CD14-positive monocyte (primary cell): ENCODE measurements around the gene FAM168A. TPM values are rescaled to one million over a fixed set of nuclear protein-coding genes. Genes with fewer than 3 reads are reported as not detected.
A peak's percentile ranks its signal among the peaks of the same experiment; 100 is the strongest.

Source experiments
- DNase-seq, 3 donors: peaks; one replicate each; pipeline ENCODE4 v3.0.0-alpha.2; 2011 to 2022
- H2AFZ ChIP-seq: 2 replicates; pipeline ENCODE4 v1.6.0; 2012; ENCODE audit warnings: mild to moderate bottlenecking, low read depth, low read length, inconsistent platforms; ENCODE audit not compliant: insufficient read depth, poor library complexity, severe bottlenecking
- H3K27ac ChIP-seq, 2 donors: 1 replicate in 1 of 2; 2 replicates in 1 of 2; pipeline ENCODE4 v1.5.1; 2012 to 2013; ENCODE audit warnings: low read length in 2 of 2, control low read depth in 1 of 2, inconsistent platforms in 1 of 2, low read depth in 1 of 2, mild to moderate bottlenecking in 1 of 2
- H3K27me3 ChIP-seq, 2 donors: one replicate each; pipeline versions ENCODE4 v1.6.0 to v1.6.1; 2011 to 2013; ENCODE audit warnings: low read length in 2 of 2; ENCODE audit not compliant: control insufficient read depth in 2 of 2, insufficient read depth in 2 of 2
- H3K36me3 ChIP-seq, 2 donors: replicated peaks in 1 of 2; 1 replicate in 1 of 2; 2 replicates in 1 of 2; pipeline versions ENCODE4 v1.5.1 to v1.6.1; 2012 to 2013; ENCODE audit warnings: low read length in 2 of 2, control low read depth in 1 of 2, inconsistent platforms in 1 of 2, mild to moderate bottlenecking in 1 of 2; ENCODE audit not compliant: insufficient read depth in 2 of 2, control insufficient read depth in 1 of 2
- H3K4me1 ChIP-seq, 2 donors: 1 replicate in 1 of 2; 2 replicates in 1 of 2; pipeline versions ENCODE4 v1.5.1 to v1.6.1; 2012 to 2013; ENCODE audit warnings: low read length in 2 of 2, control low read depth in 1 of 2, inconsistent platforms in 1 of 2, mild to moderate bottlenecking in 1 of 2, moderate library complexity in 1 of 2; ENCODE audit not compliant: insufficient read depth in 2 of 2, control insufficient read depth in 1 of 2
- H3K4me2 ChIP-seq: replicated peaks from 2 replicates; pipeline ENCODE3; 2012; ENCODE audit warnings: low read length, moderate library complexity, mild to moderate bottlenecking; ENCODE audit not compliant: poor library complexity, severe bottlenecking; ENCODE audit errors: extremely low read depth
- H3K4me3 ChIP-seq, 3 experiments: fragments of 200-600 bp in 1 of 3; sonication (generic) in 1 of 3; replicated peaks in 1 of 3; 1 replicate in 2 of 3; 2 replicates in 1 of 3; pipeline ENCODE4 v1.5.1; 2011 to 2013; ENCODE audit warnings: low read length in 3 of 3, mild to moderate bottlenecking in 3 of 3, control low read depth in 2 of 3, low read depth in 2 of 3, inconsistent platforms in 1 of 3, moderate library complexity in 1 of 3
- H3K79me2 ChIP-seq: 2 replicates; pipeline ENCODE4 v1.6.0; 2012; ENCODE audit warnings: mild to moderate bottlenecking, control low read depth, inconsistent platforms, low read length, moderate library complexity; ENCODE audit not compliant: insufficient read depth
- H3K9ac ChIP-seq: 2 replicates; pipeline ENCODE4 v1.6.0; 2017; ENCODE audit warnings: low read length, mild to moderate bottlenecking; ENCODE audit not compliant: insufficient read depth, poor library complexity, severe bottlenecking
- H3K9me3 ChIP-seq, 2 donors: replicated peaks in 1 of 2; 1 replicate in 1 of 2; 2 replicates in 1 of 2; pipeline versions ENCODE4 v1.5.1 to v1.6.1; 2012 to 2013; ENCODE audit warnings: low read length in 2 of 2, control low read depth in 1 of 2; ENCODE audit not compliant: control insufficient read depth in 1 of 2, insufficient read depth in 1 of 2
- H4K20me1 ChIP-seq: 2 replicates; pipeline ENCODE4 v1.6.0; 2012; ENCODE audit warnings: mild to moderate bottlenecking, low read length, control low read depth, moderate library complexity; ENCODE audit not compliant: insufficient read depth
- H3K27ac Mint-ChIP-seq, 7 donors: one replicate each; pipeline ENCODE4 v1.8.0; 2020; ENCODE audit warnings: mild to moderate bottlenecking in 7 of 7, mixed read lengths in 7 of 7, moderate library complexity in 6 of 7, inconsistent platforms in 2 of 7
- H3K27me3 Mint-ChIP-seq, 3 donors: one replicate each; pipeline ENCODE4 v1.8.0; 2021 to 2022; ENCODE audit warnings: low read depth in 3 of 3, mild to moderate bottlenecking in 3 of 3, mixed read lengths in 3 of 3, moderate library complexity in 3 of 3, inconsistent platforms in 1 of 3
- H3K36me3 Mint-ChIP-seq, 2 donors: one replicate each; pipeline ENCODE4 v1.8.0; 2020; ENCODE audit warnings: mixed read lengths in 2 of 2, inconsistent platforms in 1 of 2, mild to moderate bottlenecking in 1 of 2
- H3K4me1 Mint-ChIP-seq: one replicate; pipeline ENCODE4 v1.8.0; 2020; ENCODE audit warnings: mild to moderate bottlenecking, mixed read lengths
- H3K4me3 Mint-ChIP-seq, 2 donors: one replicate each; pipeline ENCODE4 v1.8.0; 2020; ENCODE audit warnings: mild to moderate bottlenecking in 2 of 2, mixed read lengths in 2 of 2, moderate library complexity in 1 of 2
- H3K9me3 Mint-ChIP-seq, 7 donors: one replicate each; pipeline ENCODE4 v1.8.0; 2020 to 2022; ENCODE audit warnings: mixed read lengths in 7 of 7, mild to moderate bottlenecking in 6 of 7, moderate library complexity in 6 of 7, inconsistent platforms in 2 of 7
- WGBS: methylation state at CpG from one replicate; pipeline ENCODE4 v1.1.5; 2013; ENCODE audit warnings: missing lambda C conversion rate; ENCODE audit not compliant: insufficient coverage; 5-methylcytosine and 5-hydroxymethylcytosine counted together
- intact Hi-C, 2 donors: fragments of 100-400 bp; cut with micrococcal nuclease; formaldehyde crosslinking; loops; one replicate each; pipeline versions ENCODE4 v1.15.0 to v1.15.1; 2023
- polyA plus RNA-seq, 3 donors: library from polyadenylated mRNA; depleted of rRNA in 1 of 3; unstranded in 2 of 3; stranded (reverse) in 1 of 3; fragments of 300-500 nt in 2 of 3; fragments of >200 nt in 1 of 3; fragmentation: Illumina TruSeq in 2 of 3; gene quantifications; 1 replicate in 2 of 3; 2 replicates in 1 of 3; pipeline ENCODE4 v1.2.3, GENCODE V29; 2012 to 2021
- TF ChIP-seq, protein P1 (sequence below): fragments of 200-600 bp; IDR thresholded peaks from one replicate; pipeline ENCODE4 v1.8.0; 2022; ENCODE audit warnings: antibody characterized with exemption, mild to moderate bottlenecking

FAM168A gene
- polyA plus RNA-seq, 3 donors, result 1.4 to 13.3 (median 2.1) TPM

DNA sequence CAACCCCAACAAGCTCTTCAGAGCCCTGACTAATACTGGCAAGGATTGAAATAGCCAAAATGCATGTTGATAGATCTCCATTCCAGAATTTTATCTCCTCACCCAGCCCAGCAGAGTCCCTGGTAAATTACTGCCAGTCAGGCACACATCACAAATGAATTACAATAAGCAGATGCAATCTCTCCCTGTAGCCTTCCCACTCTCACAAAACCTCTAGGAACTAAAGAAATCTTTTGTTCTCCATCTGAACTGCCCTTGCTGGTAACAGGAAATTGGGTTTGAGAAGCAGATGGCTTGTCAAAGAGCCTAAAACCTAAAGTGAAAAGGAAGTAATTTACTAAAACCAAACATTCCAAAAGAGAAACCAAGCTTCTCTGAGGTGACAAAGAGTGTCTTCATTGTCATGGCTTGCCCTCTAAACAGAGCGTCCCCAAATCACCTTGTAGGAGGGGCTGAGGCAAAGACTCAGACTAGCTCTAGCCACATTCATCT lies 59.5 kb downstream of the FAM168A start:
- intact Hi-C loops, result loop anchor here in 1 of 2 donors (10.0 kb wide), 1 partner anchor 124 kb away; no protein-coding TSS in a partner anchor
- Mint-ChIP-seq H3K27ac (peak overlapping the region; percentile 76 to 91 (median 87)), H3K36me3 (peaks cover 4 to 5% of the 10 kb centered on the region in 2 donors), H3K27me3 (peaks cover 0 to 1% (median 0%) of the 10 kb centered on the region in 3 donors), H3K9me3 (peaks cover 0 to 2% (median 0%) of the 10 kb centered on the region in 7 donors), H3K4me1 (peaks cover 68% of the 10 kb centered on the region), H3K4me3 (peak overlapping the region; percentile 16 to 75)
- H2AFZ ChIP-seq, result no peak overlapping the region
- no peaks in the 10 kb centered on the region for H3K27me3 ChIP-seq
- H3K9me3 ChIP-seq, result no peaks in the 10 kb centered on the region
- no CpG with 5 or more reads among the region's 1 CpG for WGBS
- peak overlapping the region; percentile 28 to 81 for H3K27ac ChIP-seq
- peak in 2 of 3 donors; percentile 15 to 21 for DNase-seq
- H3K4me3 ChIP-seq, result peak overlapping the region in 2 of 3 experiments; percentile 25 to 62
- no peaks in the 10 kb centered on the region for H3K36me3 ChIP-seq
- peaks cover 3% of the 10 kb centered on the region for H4K20me1 ChIP-seq
- H3K4me1 ChIP-seq, result peaks cover 50 to 60% of the 10 kb centered on the region in 2 donors
- TF ChIP-seq, protein P1, sequence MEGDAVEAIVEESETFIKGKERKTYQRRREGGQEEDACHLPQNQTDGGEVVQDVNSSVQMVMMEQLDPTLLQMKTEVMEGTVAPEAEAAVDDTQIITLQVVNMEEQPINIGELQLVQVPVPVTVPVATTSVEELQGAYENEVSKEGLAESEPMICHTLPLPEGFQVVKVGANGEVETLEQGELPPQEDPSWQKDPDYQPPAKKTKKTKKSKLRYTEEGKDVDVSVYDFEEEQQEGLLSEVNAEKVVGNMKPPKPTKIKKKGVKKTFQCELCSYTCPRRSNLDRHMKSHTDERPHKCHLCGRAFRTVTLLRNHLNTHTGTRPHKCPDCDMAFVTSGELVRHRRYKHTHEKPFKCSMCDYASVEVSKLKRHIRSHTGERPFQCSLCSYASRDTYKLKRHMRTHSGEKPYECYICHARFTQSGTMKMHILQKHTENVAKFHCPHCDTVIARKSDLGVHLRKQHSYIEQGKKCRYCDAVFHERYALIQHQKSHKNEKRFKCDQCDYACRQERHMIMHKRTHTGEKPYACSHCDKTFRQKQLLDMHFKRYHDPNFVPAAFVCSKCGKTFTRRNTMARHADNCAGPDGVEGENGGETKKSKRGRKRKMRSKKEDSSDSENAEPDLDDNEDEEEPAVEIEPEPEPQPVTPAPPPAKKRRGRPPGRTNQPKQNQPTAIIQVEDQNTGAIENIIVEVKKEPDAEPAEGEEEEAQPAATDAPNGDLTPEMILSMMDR, result no peak
- peak overlapping the region; percentile 2 for H3K9ac ChIP-seq
- H3K79me2 ChIP-seq, result peaks cover 45% of the 10 kb centered on the region
- H3K4me2 ChIP-seq, result peak overlapping the region; percentile 57

DNA sequence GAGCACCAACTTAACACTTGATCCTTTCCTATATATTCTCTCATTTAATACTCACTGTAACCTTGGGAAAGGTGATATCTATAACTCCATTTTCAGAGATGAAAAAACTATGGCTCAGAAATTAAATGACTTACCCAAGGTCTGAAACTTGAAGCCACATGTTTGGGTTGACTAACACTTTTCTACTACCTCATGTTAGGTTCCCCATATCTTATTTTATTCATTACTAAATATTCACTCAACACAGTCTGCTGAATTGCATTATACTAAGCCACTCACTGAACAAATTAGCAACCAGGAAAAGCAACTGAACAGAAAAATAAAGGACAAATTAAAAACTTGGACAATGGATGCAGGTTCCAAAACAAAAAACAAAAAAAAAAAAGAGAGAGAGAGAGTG lies 59.9 kb downstream of the FAM168A start:
- Mint-ChIP-seq H3K27ac (peak overlapping the region; percentile 76 to 91 (median 87)), H3K4me3 (peak overlapping the region in 1 of 2 donors; percentile 75), H3K4me1 (peaks cover 64% of the 10 kb centered on the region), H3K9me3 (peaks cover 0 to 2% (median 0%) of the 10 kb centered on the region in 7 donors), H3K27me3 (peaks cover 0 to 1% (median 0%) of the 10 kb centered on the region in 3 donors), H3K36me3 (peaks cover 4 to 5% of the 10 kb centered on the region in 2 donors)
- no peaks in the 10 kb centered on the region for H3K9me3 ChIP-seq
- no peaks in the 10 kb centered on the region for H3K36me3 ChIP-seq
- peak overlapping the region; percentile 2 for H3K9ac ChIP-seq
- intact Hi-C loops, result loop anchor here in 1 of 2 donors (10.0 kb wide), 1 partner anchor 123 kb away; no protein-coding TSS in a partner anchor
- H2AFZ ChIP-seq, result no peak overlapping the region
- peaks cover 43% of the 10 kb centered on the region for H3K79me2 ChIP-seq
- H4K20me1 ChIP-seq, result peaks cover 3% of the 10 kb centered on the region
- peak in 2 of 3 donors; percentile 11 to 27 for DNase-seq
- H3K4me2 ChIP-seq, result peak overlapping the region; percentile 57
- TF ChIP-seq, protein P1, result no peak
- H3K4me1 ChIP-seq, result peaks cover 50 to 57% of the 10 kb centered on the region in 2 donors
- H3K27me3 ChIP-seq, result no peaks in the 10 kb centered on the region
- H3K27ac ChIP-seq, result peak overlapping the region in 1 of 2 donors; percentile 81
- peak overlapping the region in 1 of 3 experiments; percentile 62 for H3K4me3 ChIP-seq
